Choroid plexus epithelial cell (primary cell): ENCODE results near the gene NDUFC1.

Experiments used
- DNase-seq: peaks from one replicate; pipeline ENCODE4 v3.0.0-alpha.2; 2010; ENCODE audit warnings: low read depth
- H3K4me3 ChIP-seq: 2 replicates; pipeline ENCODE4 v1.5.1; 2011; ENCODE audit warnings: low read depth, mild to moderate bottlenecking, control low read depth, low read length, moderate library complexity
- TF ChIP-seq, protein P1 (sequence below): conservative IDR thresholded peaks from 2 replicates; pipeline ENCODE4 v1.5.1; 2011; ENCODE audit warnings: low read depth, mild to moderate bottlenecking, control low read depth, inconsistent platforms, low read length, moderate library complexity

The NDUFC1 gene

DNA sequence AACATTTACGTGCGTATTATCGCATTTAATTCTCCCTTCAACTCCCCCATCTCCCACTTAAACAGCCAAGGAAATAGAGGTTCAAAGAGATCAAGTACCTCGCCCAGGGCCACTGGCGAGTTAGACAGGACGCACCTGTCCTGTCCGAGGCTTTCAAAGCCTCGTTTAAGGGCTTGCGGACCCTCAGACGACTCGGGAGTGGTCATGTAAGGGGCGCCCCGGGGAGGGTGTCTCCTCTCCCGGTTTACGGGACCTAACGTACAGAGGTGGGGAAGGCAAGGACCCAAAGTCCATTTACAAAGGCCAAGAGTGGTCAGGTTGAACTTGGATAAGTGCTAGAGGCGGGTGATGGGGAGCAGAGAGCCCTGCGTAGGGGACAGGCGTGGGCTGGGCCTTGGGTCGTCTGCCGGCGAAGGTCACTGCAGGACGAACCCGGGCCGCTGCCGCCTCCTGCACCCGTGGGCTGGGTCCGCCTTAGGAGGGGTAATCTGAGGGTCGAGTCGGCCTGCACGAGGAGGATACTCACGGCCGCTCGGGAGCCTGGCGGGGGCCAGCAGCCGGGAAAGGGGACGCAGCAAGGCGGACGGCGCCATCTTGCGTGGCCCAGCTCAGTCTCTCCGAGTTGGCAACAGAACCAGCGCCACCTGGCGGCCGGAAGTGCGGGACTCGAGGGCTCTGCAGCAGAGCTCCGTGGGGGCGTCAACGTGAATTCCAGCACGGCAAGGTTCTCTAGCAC is 6.9 kb downstream of the NDUFC1 start:
- TF ChIP-seq, protein P1, sequence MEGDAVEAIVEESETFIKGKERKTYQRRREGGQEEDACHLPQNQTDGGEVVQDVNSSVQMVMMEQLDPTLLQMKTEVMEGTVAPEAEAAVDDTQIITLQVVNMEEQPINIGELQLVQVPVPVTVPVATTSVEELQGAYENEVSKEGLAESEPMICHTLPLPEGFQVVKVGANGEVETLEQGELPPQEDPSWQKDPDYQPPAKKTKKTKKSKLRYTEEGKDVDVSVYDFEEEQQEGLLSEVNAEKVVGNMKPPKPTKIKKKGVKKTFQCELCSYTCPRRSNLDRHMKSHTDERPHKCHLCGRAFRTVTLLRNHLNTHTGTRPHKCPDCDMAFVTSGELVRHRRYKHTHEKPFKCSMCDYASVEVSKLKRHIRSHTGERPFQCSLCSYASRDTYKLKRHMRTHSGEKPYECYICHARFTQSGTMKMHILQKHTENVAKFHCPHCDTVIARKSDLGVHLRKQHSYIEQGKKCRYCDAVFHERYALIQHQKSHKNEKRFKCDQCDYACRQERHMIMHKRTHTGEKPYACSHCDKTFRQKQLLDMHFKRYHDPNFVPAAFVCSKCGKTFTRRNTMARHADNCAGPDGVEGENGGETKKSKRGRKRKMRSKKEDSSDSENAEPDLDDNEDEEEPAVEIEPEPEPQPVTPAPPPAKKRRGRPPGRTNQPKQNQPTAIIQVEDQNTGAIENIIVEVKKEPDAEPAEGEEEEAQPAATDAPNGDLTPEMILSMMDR = peak; percentile 95
- DNase-seq = peak; percentile 96
- peak overlapping the region; percentile 92 for H3K4me3 ChIP-seq

DNA sequence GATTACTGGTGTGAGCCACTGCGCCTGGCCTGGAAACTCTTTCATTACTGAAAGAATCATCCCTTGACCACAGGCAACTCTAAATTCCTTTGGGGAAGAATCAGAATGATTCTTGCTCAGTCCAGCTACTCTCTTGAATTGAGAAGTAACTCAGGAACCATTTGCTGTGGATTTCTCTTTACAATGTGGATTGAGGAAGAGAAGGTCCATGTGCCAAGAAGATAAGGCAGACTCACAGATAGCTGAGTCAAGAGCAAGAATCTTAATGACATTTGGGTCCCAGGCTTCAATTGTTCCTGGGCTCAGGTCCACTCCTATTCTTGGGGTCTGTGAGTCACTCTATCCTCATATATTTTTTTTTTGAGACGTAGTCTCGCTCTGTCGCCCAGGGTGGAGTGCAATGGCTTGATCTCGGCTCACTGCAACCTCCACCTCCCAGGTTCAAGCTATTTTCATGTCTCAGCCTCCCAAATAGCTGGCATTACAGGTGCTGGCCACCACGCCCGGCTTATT is 16.0 kb downstream of the NDUFC1 start:
- H3K4me3 ChIP-seq = no peak overlapping the region
- TF ChIP-seq, protein P1 = no peak

DNA sequence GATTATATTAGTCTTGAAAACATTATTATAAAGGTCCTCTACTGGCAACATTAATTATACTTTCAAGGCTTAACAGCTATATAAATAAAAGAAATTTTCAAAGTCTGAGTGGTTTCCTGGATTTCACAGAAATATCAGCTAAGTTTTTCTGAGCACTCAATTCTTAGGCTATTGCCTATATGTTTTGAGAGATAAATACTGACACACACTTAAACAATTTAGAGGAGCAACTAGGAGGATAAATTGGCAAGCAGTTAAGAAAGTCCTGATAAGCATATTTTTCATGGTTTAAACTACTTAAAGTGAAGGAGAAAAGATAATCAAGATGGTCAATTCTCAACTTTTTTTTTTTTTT is 19.6 kb downstream of the NDUFC1 start:
- peak; percentile 35 for DNase-seq
- TF ChIP-seq, protein P1 = no peak

More for the DNA sequence above, 16.0 kb downstream of the NDUFC1 start:
- DNase-seq = no peak

DNA sequence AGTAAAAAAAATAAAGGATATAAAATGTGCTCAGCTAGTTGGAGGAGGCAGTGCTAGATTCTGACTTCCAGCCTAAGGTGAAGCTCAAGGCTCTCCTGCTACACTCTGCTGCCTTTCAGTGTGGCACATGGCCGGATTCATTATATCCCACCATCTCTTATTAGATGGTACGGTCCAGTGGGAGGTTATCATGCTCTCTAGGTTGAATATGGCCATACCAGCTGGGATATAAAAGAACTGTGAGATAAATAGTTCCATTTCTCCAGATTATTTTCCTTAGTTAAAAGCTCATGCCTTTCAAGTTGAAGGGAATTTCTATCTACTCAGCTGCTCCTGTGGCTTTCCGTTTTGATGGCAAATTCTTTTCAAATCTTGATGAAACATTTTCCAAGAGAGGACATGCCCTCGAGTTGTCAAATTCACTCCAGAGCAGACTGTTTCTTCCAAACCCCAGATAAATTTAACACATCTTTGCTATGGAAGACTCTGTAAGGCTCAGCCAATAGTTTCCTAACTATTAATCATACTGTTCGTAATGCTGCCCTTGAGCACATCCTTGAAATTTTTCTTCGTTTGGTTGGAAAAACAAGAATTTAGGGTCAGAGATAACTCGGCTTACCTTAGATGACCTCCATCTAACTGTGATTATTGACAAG is 20.1 kb downstream of the NDUFC1 start:
- peak; percentile 40 for DNase-seq

More for the DNA sequence above, 19.6 kb downstream of the NDUFC1 start:
- no peak overlapping the region for H3K4me3 ChIP-seq

DNA sequence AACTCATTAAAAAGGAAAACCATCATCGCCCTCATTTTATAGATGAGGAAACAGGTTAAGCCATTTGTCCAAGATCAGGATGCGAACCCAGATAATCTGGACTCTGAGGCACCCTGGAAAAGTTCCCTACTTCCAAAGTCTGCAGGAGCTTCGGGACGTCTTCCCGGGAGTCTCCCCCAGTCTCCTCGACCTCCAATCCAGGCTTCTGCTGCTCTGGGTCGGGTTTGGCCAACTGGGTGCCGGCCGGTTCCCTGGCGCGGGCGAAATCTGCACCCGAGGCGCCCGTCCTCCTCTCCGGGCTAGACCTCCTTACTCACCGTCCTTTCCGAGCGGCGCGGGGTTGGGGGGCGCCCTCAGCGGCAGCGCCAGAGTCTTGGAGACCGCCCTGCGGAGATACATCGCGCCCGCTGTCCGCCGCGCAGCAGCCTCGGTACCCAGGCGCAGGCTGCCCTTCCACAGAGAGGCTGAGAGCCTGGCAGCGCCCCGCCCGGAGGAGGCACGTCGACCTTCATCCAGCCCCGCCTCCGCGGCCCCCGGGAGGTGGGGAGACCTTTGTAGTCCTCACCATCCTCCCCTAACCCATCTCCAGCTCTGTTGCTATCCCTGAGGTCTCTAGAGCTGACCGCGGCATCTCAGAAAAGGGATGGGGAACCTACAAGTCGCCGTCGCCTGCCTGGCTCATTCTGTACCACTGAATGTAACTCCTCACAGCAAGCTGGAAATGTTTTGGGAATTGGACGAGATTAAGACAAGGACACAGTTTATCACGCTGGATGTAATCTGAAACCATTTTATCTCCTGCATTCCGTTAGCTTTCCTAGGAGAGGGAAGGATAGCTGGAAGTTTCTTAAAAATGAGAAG is 22.3 kb downstream of the NDUFC1 start, which contains the start of gene MGARP:
MGARP (minus strand) TSS at position 466 of the 861 bp plus-strand sequence; CDS start at position 399, 67 bp downstream.
- TF ChIP-seq, protein P1 = no peak
- peak; percentile 28 for DNase-seq
- H3K4me3 ChIP-seq = peak within 1 kb of the TSS; percentile 66

More for the DNA sequence above, 20.1 kb downstream of the NDUFC1 start:
- TF ChIP-seq, protein P1 = no peak
- H3K4me3 ChIP-seq = no peak overlapping the region

DNA sequence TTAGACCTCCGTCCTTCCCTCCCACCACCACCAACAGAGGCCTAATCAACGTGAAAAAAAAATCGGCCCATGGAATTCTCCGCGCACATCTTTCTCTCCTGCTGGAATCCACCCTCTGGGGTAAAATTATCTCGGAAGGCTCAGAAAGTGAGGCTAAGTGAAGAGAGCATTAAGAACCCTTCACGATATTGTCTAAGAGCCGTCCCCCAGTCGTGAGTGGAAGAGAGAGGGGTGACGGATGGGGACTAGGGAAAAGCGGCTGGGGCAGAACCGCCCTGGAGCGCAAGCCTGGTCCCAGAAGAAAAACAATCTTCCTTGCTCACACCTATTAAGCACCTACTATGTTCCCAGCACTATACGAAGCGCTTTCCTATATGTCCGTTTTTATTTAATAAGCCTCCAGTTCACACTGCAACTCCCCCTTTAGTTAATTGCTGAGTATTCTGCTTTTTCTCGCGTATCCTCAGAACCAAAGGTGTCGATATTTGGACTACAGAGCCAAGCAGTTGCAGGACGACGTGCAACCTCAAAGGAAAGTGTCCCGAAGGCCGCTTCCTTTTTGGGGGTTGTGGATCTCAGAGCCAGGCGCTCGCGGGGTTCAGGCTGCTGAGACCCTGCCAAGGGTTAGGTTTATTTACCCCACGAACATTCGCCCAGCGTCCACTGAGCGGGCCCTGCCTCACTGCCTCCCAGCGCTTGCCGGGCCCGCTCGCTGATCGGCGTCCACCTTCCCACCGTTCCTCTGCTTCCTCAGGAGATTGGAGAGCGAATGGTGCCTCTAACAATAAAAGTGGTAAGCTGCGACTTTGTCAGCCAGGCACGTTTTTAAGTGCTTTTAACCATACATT is 23.1 kb downstream of the NDUFC1 start:
- TF ChIP-seq, protein P1 = no peak
- H3K4me3 ChIP-seq = peak overlapping the region; percentile 66
- DNase-seq = peak; percentile 33
